A549 (cell line): ENCODE measurements around the gene TCEAL9. TPM values are rescaled to one million over a fixed set of nuclear protein-coding genes. Genes with fewer than 3 reads are reported as not detected.

ENCODE experiments used
- ATAC-seq, 2 experiments: fragments of 200-7000 bp in 1 of 2; fragments of >200 bp in 1 of 2; cut with Nextera tagmentation in 1 of 2; cut with Tn5 transposase in 1 of 2; 3 replicates each; pipeline versions ENCODE4 v1.8.0 to v1.9.1; 2018 to 2020; ENCODE audit warnings: mild to moderate bottlenecking in 1 of 2, moderate library complexity in 1 of 2
- CTCF ChIA-PET: fragments of 300-600 bp; sonication (Branson Sonifier 250); formaldehyde crosslinking; extraction: SDS; loops from one replicate; lab custom pipeline; 2021; ENCODE audit warnings: antibody characterized with exemption, inconsistent platforms; lab: Yijun Ruan, JAX
- POLR2A ChIA-PET: fragments of 350-600 bp; formaldehyde crosslinking; extraction: SDS; loops from one replicate; lab custom pipeline; 2021; ENCODE audit warnings: antibody characterized with exemption, inconsistent platforms; lab: Yijun Ruan, JAX
- DNase-seq, 2 experiments: peaks; one replicate each; pipeline versions ENCODE4 v3.0.0 to v3.0.0-alpha.2; 2011 to 2016; ENCODE audit warnings: low read depth in 1 of 2, low spot score in 1 of 2
- FAIRE-seq: peaks from 2 replicates; lab custom pipeline; 2011; peaks lifted over from hg19 to GRCh38; lab: Jason Lieb, UNC
- H3K27ac ChIP-seq, 2 experiments: fragments of >200 bp; sonication (Bioruptor Twin); formaldehyde crosslinking; 3 replicates each; pipeline ENCODE4 v1.5.1; 2016 to 2017
- H3K4me1 ChIP-seq: fragments of >200 bp; sonication (Bioruptor Twin); formaldehyde crosslinking; 3 replicates; pipeline ENCODE4 v1.6.1; 2016
- H3K4me2 ChIP-seq: fragments of >200 bp; sonication (Bioruptor Twin); formaldehyde crosslinking; 3 replicates; pipeline ENCODE4 v1.6.1; 2016
- H3K4me3 ChIP-seq: fragments of >200 bp; sonication (Bioruptor Twin); formaldehyde crosslinking; 3 replicates; pipeline ENCODE4 v1.5.1; 2016
- H3K9me3 ChIP-seq: fragments of >200 bp; sonication (Bioruptor Twin); formaldehyde crosslinking; 3 replicates; pipeline ENCODE4 v1.6.1; 2016
- BHLHE40 ChIP-seq: IDR thresholded peaks from 2 replicates; pipeline ENCODE4 v1.6.1; 2012; ENCODE audit warnings: low read depth, low read length, inconsistent platforms
- CHD4 ChIP-seq: fragments of 200-600 bp; sonication (generic); IDR thresholded peaks from 2 replicates; pipeline ENCODE4 v1.6.1; 2016; ENCODE audit warnings: antibody characterized with exemption, mild to moderate bottlenecking, borderline replicate concordance
- EHF ChIP-seq: fragments of 250-450 bp; sonication (Bioruptor Pico); IDR thresholded peaks from 2 replicates; pipeline ENCODE4 v1.5.0; 2020; ENCODE audit warnings: mild to moderate bottlenecking
- EHMT2 ChIP-seq: fragments of 200-600 bp; sonication (generic); IDR thresholded peaks from 2 replicates; pipeline ENCODE4 v1.6.1; 2016; ENCODE audit warnings: antibody characterized with exemption, low read depth, mild to moderate bottlenecking, moderate library complexity
- GATA3 ChIP-seq: IDR thresholded peaks from 2 replicates; pipeline ENCODE4 v1.6.1; 2012; ENCODE audit warnings: borderline replicate concordance
- HEYL ChIP-seq: fragments of 250-450 bp; sonication (Bioruptor Pico); IDR thresholded peaks from 2 replicates; pipeline ENCODE4 v1.8.0; 2021; ENCODE audit warnings: mild to moderate bottlenecking, moderate library complexity
- HOXB13 ChIP-seq: fragments of 250-450 bp; sonication (Bioruptor Pico); IDR thresholded peaks from 2 replicates; pipeline ENCODE4 v1.5.0; 2020; ENCODE audit warnings: low read depth, mild to moderate bottlenecking, moderate library complexity
- JUN ChIP-seq, 2 experiments: fragments of >200 bp; sonication (Bioruptor Twin); formaldehyde crosslinking; IDR thresholded peaks; 2 replicates in 1 of 2; 3 replicates in 1 of 2; pipeline ENCODE4 v1.6.1; 2016 to 2017
- JUNB ChIP-seq: fragments of >200 bp; sonication (Bioruptor Twin); formaldehyde crosslinking; IDR thresholded peaks from 2 replicates; pipeline ENCODE4 v1.6.1; 2016
- MAFK ChIP-seq: fragments of 450-650 bp; IDR thresholded peaks from 2 replicates; pipeline ENCODE4 v1.6.1; 2014; ENCODE audit not compliant: partially characterized antibody
- NFE2L2 ChIP-seq: fragments of 150-350 bp; conservative IDR thresholded peaks from 2 replicates; pipeline ENCODE4 v1.6.1; 2014; ENCODE audit warnings: low read length
- NPAS2 ChIP-seq: fragments of 250-450 bp; sonication (Bioruptor Pico); IDR thresholded peaks from 2 replicates; pipeline ENCODE4 v1.8.0; 2022; ENCODE audit warnings: mild to moderate bottlenecking, moderate library complexity, borderline replicate concordance
- POLR2A ChIP-seq: IDR thresholded peaks from 2 replicates; pipeline ENCODE4 v1.6.1; 2012; ENCODE audit warnings: mild to moderate bottlenecking, low read length
- RAD21 ChIP-seq, 2 experiments: fragments of >200 bp in 1 of 2; sonication (Bioruptor Twin) in 1 of 2; formaldehyde crosslinking in 1 of 2; IDR thresholded peaks in 1 of 2; conservative IDR thresholded peaks in 1 of 2; 2 replicates in 1 of 2; 3 replicates in 1 of 2; pipeline ENCODE4 v1.6.1; 2012 to 2018; ENCODE audit warnings: inconsistent platforms in 1 of 2
- TP53 ChIP-seq: fragments of 250-450 bp; sonication (Bioruptor Pico); IDR thresholded peaks from 2 replicates; pipeline ENCODE4 v1.5.0; 2021; ENCODE audit warnings: mild to moderate bottlenecking, moderate library complexity
- ZC3H11A ChIP-seq: fragments of 450-650 bp; IDR thresholded peaks from 2 replicates; pipeline ENCODE4 v1.6.1; 2014; ENCODE audit warnings: antibody characterized with exemption, mild to moderate bottlenecking
- ZSCAN20 ChIP-seq: fragments of 250-450 bp; sonication (Bioruptor Pico); IDR thresholded peaks from 2 replicates; pipeline ENCODE4 v1.8.0; 2022; ENCODE audit warnings: mild to moderate bottlenecking, moderate library complexity
- WGBS: methylation state at CpG from one replicate; pipeline ENCODE4 v1.1.6; 2017; ENCODE audit errors: missing lambda C conversion rate; 5-methylcytosine and 5-hydroxymethylcytosine counted together
- polyA plus RNA-seq, 4 experiments: library from polyadenylated mRNA; depleted of rRNA in 3 of 4; stranded (reverse); fragments of >200 nt; fragmentation: RNase III in 1 of 4; extraction: RNeasy Plus Mini Kit Qiagen cat#74134 plus additional on column Dnase treatment in 1 of 4; gene quantifications; 2 replicates in 3 of 4; 3 replicates in 1 of 4; pipeline ENCODE4 v1.2.3, GENCODE V29; 2011 to 2017
- TF ChIP-seq, protein P1 (sequence below): fragments of 200-600 bp; sonication (generic); IDR thresholded peaks from 2 replicates; pipeline ENCODE4 v1.6.1; 2016; ENCODE audit warnings: antibody characterized with exemption, mild to moderate bottlenecking, moderate library complexity
- TF ChIP-seq, protein P2 (sequence below): IDR thresholded peaks from 2 replicates; pipeline ENCODE4 v1.6.1; 2012
- TF ChIP-seq, protein P3 (sequence below): fragments of 250-450 bp; sonication (Bioruptor Pico); IDR thresholded peaks from 2 replicates; pipeline ENCODE4 v1.5.0; 2021; ENCODE audit warnings: mild to moderate bottlenecking, moderate library complexity, borderline replicate concordance
- TF ChIP-seq, protein P4 (sequence below): IDR thresholded peaks from 2 replicates; pipeline ENCODE4 v1.6.1; 2012; ENCODE audit warnings: low read depth, borderline replicate concordance
- TF ChIP-seq, protein P5 (sequence below): IDR thresholded peaks from 2 replicates; pipeline ENCODE4 v1.6.1; 2012
- TF ChIP-seq, protein P6 (sequence below): fragments of 150-350 bp; IDR thresholded peaks from 2 replicates; pipeline ENCODE4 v1.6.1; 2014; ENCODE audit warnings: low read depth, mild to moderate bottlenecking, low read length
- TF ChIP-seq, protein P7 (sequence below): fragments of 450-650 bp; IDR thresholded peaks from 2 replicates; pipeline ENCODE4 v1.6.1; 2014; ENCODE audit warnings: antibody characterized with exemption
- TF ChIP-seq, protein P8 (sequence below): fragments of >200 bp; sonication (Bioruptor Twin); formaldehyde crosslinking; IDR thresholded peaks from 2 replicates; pipeline ENCODE4 v1.6.1; 2016

TCEAL9 gene
- polyA plus RNA-seq, 2 of the 4 experiments (the other 2 are of a cell fraction) = 83.7 to 153 TPM

DNA sequence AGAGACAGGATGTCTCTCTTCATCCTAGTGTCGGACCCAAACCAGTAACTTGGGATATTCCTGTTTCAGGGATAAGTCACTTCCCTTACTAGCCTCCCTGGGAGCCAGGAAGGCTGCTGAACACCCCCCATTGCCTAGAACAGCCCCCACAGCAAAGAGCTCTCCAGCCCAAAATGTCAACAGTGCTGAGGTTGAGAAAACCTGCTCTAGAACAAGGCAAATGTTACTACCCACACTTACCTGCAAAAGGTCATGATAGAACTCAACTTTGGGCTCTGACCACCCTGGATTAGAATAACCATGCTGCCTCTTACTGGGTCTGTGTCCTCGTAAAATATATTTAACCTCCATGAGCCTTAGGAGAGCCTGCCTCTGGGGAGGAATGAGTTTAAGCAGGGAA is 40.4 kb downstream of the TCEAL9 start:
- Histone ChIP-seq H3K4me3 (no peak overlapping the region), H3K27ac (no peak overlapping the region), H3K4me1 (peaks cover 20% of the 10 kb centered on the region), H3K9me3 (no peaks in the 10 kb centered on the region), H3K4me2 (no peak overlapping the region)
- FAIRE-seq = no peak
- ATAC-seq = no peak
- CTCF ChIA-PET = interaction anchor here (2.5 kb wide), 1 partner anchor 54 kb away, joined by 12 read pairs; no protein-coding TSS in a partner anchor
- DNase-seq = no peak
- TF ChIP-seq CHD4 (no peak), JUN (IDR thresholded peaks at IDR 0.05) (no peak), POLR2A (no peak), HOXB13 (no peak), BHLHE40 (no peak), MAFK (no peak), GATA3 (no peak), EHMT2 (no peak), TP53 (CRISPR knock-in tag) (no peak), ZC3H11A (no peak), RAD21 (conservative IDR thresholded peaks at IDR 0.05 in 1 of 2, IDR thresholded peaks at IDR 0.05 in 1 of 2) (no peak)
- TF ChIP-seq, protein P1, sequence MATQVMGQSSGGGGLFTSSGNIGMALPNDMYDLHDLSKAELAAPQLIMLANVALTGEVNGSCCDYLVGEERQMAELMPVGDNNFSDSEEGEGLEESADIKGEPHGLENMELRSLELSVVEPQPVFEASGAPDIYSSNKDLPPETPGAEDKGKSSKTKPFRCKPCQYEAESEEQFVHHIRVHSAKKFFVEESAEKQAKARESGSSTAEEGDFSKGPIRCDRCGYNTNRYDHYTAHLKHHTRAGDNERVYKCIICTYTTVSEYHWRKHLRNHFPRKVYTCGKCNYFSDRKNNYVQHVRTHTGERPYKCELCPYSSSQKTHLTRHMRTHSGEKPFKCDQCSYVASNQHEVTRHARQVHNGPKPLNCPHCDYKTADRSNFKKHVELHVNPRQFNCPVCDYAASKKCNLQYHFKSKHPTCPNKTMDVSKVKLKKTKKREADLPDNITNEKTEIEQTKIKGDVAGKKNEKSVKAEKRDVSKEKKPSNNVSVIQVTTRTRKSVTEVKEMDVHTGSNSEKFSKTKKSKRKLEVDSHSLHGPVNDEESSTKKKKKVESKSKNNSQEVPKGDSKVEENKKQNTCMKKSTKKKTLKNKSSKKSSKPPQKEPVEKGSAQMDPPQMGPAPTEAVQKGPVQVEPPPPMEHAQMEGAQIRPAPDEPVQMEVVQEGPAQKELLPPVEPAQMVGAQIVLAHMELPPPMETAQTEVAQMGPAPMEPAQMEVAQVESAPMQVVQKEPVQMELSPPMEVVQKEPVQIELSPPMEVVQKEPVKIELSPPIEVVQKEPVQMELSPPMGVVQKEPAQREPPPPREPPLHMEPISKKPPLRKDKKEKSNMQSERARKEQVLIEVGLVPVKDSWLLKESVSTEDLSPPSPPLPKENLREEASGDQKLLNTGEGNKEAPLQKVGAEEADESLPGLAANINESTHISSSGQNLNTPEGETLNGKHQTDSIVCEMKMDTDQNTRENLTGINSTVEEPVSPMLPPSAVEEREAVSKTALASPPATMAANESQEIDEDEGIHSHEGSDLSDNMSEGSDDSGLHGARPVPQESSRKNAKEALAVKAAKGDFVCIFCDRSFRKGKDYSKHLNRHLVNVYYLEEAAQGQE = no peak
- TF ChIP-seq, protein P2, sequence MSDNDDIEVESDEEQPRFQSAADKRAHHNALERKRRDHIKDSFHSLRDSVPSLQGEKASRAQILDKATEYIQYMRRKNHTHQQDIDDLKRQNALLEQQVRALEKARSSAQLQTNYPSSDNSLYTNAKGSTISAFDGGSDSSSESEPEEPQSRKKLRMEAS = no peak
- TF ChIP-seq, protein P3, sequence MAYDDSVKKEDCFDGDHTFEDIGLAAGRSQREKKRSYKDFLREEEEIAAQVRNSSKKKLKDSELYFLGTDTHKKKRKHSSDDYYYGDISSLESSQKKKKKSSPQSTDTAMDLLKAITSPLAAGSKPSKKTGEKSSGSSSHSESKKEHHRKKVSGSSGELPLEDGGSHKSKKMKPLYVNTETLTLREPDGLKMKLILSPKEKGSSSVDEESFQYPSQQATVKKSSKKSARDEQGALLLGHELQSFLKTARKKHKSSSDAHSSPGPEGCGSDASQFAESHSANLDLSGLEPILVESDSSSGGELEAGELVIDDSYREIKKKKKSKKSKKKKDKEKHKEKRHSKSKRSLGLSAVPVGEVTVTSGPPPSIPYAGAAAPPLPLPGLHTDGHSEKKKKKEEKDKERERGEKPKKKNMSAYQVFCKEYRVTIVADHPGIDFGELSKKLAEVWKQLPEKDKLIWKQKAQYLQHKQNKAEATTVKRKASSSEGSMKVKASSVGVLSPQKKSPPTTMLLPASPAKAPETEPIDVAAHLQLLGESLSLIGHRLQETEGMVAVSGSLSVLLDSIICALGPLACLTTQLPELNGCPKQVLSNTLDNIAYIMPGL (CRISPR knock-in tag) = no peak
- TF ChIP-seq, protein P4, sequence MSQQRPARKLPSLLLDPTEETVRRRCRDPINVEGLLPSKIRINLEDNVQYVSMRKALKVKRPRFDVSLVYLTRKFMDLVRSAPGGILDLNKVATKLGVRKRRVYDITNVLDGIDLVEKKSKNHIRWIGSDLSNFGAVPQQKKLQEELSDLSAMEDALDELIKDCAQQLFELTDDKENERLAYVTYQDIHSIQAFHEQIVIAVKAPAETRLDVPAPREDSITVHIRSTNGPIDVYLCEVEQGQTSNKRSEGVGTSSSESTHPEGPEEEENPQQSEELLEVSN = no peak
- TF ChIP-seq, protein P5, sequence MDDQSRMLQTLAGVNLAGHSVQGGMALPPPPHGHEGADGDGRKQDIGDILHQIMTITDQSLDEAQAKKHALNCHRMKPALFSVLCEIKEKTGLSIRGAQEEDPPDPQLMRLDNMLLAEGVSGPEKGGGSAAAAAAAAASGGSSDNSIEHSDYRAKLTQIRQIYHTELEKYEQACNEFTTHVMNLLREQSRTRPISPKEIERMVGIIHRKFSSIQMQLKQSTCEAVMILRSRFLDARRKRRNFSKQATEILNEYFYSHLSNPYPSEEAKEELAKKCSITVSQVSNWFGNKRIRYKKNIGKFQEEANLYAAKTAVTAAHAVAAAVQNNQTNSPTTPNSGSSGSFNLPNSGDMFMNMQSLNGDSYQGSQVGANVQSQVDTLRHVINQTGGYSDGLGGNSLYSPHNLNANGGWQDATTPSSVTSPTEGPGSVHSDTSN = no peak
- POLR2A ChIA-PET = no interaction called here
- 43% methylated on average over 2 of the region's 2 CpGs for WGBS

DNA sequence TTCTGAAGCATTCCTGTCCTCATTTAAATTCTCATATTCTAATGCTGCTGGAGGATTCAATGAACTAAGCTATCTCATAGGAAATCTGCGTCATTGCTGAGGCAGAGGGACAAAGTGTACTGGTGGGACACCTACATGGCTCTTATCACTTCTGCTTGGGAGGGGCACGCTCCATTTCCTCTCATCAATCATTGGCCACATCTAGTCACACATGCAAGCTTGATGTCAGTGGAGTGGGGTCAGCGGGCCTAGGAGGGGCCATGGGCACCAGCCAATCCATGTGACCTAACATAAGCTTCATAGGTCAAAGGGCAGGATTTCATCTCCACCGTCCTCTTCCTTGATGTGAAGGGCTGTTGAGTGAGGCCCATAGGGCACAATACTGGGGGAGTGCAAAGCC is 41.4 kb downstream of the TCEAL9 start:
- FAIRE-seq (no peak), DNase-seq (no peak), ATAC-seq (no peak)
- POLR2A ChIA-PET = no interaction called here
- Histone ChIP-seq H3K4me2 (no peak overlapping the region; the same call in 2 of the 3 replicates), H3K4me3 (no peak overlapping the region), H3K27ac (peak overlapping the region; percentile 45 to 76; a peak in 5 of 6 replicates), H3K4me1 (peaks cover 20% of the 10 kb centered on the region), H3K9me3 (no peaks in the 10 kb centered on the region)
- CTCF ChIA-PET = interaction anchor here (0.9 to 2.5 kb wide), 2 partner anchors 55 to 66 kb away, joined by 4 to 12 read pairs; no protein-coding TSS in a partner anchor
- TF ChIP-seq ZSCAN20 (CRISPR knock-in tag) (no peak), TP53 (CRISPR knock-in tag) (no peak), MAFK (no peak), EHF (CRISPR knock-in tag) (no peak), NFE2L2 (no peak), HOXB13 (no peak), HEYL (CRISPR knock-in tag) (no peak), CHD4 (no peak), NPAS2 (CRISPR knock-in tag) (no peak), GATA3 (no peak), JUNB (no peak)
- TF ChIP-seq, protein P6, sequence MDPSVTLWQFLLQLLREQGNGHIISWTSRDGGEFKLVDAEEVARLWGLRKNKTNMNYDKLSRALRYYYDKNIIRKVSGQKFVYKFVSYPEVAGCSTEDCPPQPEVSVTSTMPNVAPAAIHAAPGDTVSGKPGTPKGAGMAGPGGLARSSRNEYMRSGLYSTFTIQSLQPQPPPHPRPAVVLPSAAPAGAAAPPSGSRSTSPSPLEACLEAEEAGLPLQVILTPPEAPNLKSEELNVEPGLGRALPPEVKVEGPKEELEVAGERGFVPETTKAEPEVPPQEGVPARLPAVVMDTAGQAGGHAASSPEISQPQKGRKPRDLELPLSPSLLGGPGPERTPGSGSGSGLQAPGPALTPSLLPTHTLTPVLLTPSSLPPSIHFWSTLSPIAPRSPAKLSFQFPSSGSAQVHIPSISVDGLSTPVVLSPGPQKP = no peak
- TF ChIP-seq, protein P7, sequence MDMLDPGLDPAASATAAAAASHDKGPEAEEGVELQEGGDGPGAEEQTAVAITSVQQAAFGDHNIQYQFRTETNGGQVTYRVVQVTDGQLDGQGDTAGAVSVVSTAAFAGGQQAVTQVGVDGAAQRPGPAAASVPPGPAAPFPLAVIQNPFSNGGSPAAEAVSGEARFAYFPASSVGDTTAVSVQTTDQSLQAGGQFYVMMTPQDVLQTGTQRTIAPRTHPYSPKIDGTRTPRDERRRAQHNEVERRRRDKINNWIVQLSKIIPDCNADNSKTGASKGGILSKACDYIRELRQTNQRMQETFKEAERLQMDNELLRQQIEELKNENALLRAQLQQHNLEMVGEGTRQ = no peak
- TF ChIP-seq, protein P8, sequence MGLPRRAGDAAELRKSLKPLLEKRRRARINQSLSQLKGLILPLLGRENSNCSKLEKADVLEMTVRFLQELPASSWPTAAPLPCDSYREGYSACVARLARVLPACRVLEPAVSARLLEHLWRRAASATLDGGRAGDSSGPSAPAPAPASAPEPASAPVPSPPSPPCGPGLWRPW = no peak
- 73% methylated on average over 4 of the region's 4 CpGs for WGBS
